Measurements from ENCODE around the gene CBX2.

CBX2 gene

DNA sequence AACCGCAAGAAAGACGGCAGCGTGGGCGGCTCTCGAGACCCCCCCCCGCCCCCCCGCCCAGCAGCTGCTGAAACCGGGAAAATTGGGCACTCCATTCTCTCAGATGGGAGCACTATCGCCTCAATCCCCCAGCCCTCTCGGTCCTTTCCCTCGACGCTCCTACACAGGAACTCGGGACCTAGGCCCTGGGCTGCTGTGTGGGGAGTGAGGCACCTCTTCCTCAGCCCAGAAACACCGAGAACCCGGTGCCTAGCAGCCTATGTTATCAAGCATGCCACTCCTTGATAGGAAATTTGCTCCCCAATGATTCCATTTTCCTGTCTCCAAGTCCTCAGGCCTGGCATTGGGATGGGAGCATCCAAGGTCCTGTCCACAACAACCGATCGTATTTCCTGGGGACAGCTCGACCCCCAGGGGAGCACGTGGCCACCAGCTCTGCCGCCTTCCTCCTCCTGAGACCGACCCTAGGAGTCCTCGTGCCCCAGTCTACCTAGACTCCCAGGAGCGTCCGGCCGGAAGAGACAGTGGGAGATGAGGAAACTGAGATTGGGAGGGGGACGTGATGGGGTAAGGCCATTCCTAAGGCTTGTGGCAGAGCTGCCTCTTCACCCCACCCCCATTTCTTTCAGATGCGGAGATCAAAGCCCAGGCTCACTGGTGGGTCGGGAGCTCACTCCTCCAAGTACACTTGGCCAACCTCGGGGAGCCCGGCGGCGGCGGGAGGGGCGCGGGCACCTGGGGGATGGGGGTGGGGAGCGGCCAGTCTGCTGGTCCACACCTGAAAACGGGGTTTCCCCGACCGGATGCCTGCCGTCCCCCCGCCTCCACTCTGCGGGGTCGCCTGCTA lies 36.4 kb downstream of the CBX2 start:
- DNase-seq = no peak

DNA sequence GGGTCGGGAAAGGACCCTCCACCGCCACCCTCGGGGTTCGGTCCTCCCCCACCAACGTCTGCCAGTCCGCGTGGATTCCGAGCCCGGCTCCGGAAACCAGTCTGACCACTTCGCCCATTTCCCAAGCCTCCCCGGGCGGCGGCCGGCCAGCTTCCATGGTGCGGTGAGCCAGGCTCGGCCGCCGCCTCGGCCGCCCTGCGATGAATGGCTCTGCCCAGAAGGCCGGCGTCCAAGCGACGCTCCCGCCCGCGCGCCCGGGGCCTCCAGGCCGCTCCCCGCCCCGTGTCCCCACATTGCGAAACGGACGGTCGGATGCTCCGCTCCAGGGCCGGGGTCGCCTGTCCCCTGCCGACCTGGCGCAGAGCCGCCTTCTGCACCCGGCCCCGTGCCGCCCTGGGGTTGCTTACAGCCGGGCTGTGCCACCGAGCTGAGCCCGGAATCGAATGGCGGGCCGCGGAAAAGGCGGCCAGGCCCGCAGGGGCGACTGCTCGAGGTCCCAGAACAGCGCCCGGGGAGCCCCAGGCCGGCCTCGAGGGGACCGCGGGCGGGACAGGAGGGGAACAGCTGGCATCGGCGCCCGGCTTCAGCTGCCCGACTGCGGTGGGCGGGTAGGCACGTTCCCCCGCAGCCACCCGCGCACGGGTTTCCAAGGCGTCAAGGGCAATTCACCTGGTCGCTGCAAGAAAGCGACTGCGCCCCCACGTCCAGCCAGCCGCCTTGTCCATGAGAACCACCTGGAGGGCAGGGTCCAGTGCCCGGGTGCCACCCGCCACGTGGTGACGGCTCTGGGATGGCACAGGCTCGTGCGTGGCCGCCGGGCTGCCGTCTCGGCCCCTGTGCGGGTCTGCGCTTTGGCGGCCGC lies 37.3 kb downstream of the CBX2 start:
- no peak for DNase-seq

DNA sequence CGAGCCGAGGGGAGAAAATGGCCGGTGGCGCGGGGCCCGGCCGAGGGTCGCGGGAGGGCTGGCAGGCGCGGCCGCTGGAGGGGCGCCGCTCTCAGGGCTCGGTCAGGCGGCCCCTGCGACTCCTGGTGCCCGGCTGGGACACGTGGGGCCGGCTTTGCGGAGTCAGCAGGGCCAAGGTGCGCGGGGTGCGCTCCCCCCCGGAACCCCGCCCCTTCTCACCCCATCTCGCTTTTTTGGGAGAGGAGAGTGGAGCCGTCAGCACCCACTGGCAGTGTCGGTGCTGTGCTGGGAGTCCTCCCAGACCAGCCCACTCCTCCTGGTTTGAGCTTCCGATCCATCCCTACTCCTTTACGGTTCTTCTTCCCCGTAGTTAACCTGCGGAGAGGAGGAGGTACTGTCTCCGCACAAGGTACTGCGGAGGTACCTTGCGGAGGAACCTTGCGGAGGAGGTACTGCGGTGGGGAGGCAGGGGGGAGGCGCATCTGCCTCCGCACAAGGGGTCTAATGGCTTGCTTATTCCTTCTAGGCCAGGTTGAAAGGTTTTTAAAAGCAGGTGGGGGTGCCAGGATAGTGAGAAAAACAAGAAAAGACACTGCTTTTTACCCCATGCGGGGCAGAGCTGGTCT lies 38.0 kb downstream of the CBX2 start:
- DNase-seq = no peak

DNA sequence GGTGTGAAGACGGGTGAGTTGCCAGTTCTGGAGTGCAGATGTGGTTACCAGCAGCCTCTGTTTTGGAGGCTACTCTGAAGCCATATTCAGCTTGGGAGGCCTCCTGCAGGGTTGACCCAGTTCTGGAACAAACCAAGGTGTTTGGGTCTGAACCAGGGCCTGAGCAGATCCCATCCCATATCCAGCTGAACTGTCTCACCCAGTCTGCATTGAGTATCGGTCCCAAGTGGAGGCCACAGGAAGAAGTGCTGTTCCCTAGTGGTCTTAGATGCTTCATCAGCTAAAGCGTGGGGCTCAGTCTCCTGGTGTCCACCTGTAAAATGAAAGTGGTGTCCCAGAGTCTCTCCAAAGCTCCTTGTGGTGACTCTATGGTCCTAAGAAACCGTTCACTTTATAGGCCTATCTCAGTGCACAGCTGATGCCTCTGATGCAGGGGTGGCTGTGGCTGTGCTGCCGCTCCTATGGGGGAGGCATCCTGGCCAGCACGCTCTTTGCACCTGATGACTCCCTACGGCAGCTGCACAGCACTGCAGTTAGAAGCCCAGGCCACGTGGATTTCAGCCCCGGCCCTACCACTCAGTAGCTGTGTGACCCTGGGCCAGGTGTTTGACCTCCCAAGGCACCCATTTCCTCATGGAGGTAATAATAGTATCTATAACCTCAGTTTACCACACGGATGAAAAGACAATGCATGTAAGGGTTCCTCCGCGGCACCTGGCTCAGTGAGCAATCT lies 40.2 kb downstream of the CBX2 start:
- DNase-seq = no peak

DNA sequence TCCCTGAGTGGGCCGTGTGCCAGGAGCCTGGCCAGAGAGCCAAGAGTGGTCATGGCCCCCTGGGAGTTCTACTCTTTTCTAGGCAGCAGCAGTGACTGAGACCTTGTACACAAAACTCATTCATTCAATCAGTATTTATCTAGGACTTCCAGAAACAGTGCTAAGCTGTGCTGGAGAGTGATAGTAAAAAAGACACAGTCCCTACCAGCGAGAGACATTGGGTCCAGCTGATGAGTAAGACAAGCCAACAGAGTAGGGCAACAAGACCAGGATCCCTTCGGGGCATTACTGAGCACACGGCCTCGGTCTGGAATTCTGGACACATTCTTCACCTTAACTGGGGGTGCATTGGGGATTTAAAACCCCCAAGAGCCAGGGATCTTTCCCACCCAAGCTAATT lies 41.1 kb downstream of the CBX2 start:
- DNase-seq = no peak

DNA sequence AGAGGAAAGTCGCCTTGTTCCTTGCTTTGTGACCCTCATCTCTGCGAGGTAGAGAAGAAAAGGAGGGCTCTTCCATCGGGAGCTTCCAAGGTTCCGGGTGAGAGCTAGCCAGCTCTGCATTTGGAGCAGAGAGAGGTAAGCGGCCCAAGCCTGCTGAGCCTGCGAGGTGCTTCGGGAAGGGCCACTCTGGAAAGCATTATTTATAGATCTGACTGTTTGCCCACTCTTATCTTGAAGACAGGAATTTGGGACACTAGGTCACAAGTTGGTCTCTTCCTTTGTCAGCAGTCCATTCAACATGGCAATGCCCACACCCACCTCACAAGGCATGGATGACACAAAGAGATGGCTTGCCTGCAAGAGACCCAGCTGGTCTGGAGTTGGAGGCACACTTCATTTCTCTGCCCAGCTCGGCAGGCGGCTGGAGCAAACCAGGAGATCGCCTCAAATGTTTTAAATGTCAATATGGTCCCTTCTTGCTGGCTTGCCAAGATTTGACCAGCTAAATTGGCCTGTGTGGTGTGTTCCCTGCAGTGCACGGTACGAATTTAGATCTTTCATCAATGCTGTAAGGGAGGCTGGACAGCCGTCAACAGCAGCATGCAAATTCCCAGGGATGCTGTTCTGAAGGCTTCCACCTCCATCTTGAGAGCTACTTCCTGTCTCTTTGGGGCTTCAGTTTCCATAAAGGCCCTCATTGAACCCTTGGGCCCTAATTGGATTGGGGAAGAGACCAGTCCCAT lies 41.8 kb downstream of the CBX2 start:
- DNase-seq = no peak

DNA sequence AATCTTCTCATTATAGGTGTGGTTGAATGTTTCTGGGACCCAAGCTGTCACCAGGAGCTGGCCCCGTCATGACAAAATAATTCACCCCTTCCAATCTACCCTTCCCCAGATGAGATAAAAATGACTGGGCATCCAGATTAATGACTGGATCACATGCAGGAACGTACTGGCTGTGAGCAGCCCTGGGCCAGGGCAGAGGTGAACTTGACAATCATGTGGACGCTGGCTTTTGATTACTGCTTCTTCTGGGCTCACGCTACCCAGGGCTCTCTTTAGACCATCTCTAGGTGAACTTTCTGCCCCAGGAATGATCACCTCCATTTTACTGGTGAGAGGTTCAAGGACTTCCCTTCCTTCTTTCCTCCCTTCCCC lies 43.0 kb downstream of the CBX2 start:
- DNase-seq = no peak

DNA sequence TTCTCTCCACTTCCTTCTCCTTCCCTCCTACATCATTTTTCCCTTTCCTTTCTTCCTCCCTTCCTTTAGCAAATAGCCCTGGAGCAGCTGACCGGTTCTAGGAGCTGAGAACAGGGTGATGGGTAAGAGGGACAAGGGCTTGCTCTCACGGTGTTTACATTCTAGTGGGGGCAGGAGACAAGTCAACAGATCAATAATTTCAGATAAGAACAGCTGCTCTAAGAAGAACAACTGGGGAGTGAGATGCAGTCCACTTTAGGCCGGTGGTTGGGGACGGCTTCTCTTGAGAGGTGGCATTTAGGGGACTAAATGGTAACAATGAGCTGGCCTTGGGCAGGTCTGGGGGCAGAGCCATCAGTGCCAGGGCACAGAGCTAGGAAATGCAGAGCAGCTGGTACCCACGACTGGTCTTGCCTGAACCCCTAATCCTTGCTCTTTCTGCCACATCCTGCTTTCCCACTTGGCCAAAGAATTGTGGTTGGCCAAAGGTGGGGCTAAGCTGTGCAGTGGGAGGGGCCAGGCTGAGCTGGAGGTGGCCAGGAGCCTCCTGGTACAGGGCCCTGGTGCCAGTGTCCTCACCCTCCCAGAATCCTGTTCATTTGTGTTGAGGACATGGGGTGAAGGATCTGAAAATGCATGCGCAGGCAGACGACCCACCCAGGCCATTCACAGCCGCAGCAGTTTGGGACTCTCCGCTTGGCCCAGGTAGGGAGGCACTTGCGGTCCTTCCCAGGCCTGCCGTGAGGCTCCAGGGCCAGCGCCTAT lies 43.6 kb downstream of the CBX2 start:
- no peak for DNase-seq

DNA sequence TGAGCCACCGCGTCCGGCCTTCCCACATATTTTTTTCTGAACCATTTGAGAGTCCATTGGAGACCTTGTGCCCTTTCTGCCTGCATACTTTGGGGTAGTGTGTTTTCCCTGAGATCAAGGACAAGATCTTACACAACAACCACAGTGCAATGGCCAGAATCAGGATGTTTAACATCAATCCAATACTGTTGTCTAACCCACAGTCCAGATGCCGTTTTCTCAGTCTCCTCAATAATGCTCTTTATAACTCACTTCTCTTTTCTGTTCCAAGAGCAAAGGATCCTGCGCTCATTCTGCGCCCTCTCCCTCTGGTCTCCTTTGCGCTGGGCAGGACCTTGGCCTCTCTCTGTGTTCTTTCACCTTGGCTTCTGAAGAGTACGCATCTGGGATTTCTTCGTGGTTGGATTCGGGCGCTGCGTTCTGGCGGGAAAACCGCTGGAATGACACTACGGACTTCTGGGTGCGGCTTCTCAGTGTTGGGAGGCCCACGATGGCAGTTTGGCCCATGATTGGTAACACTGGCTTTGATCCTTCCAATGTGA lies 44.7 kb downstream of the CBX2 start:
- DNase-seq = no peak

DNA sequence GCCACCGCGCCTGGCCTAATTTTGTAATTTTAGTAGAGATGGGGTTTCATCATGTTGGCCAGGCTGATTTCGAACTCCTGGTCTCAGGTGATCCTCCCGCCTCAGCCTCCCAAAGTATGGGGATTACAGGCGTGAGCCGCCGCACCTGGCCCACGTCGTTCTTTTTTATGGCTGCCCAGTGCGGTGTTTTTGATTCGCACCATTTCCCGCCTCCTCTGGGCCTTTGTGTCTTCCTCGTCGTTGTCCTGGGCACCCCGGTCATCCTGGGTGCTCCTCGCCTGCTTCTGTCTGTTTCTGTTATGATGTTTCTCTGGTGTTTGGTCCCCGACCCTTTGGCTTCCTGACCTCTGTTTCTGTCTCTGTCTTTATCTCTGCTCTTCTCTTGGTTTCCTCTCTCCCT lies 46.3 kb downstream of the CBX2 start:
- DNase-seq = no peak

DNA sequence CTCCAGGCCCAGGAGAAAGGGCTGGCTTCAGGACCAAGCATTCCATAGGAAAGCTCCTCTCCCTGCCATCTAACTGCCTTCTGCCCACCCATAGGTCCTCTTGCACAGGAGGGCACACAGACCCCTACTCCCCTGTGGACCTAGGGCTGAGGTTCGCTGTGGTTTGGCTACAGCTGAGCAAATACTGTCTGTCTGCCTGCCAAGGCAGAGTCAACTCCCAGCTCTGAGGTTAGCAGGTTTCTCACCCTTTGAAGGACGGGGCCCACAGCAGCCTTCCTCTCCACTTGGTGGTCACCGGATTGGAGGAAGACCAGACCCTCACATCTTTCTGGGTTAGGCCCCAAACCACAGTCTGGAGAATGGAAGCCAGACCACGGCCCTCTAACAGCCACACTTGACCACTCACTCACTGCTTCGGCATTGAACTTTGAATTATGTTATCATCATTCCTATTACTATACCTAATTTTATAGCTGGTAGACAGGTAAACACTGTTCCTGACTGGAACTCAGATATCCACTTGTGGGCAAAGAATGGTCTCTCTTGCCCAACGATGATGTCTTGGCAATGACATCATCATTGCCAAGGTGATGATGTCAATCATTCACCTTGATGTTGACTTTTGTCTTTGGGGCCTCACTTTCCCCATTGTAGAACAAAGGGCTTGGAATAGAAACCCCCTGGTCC lies 47.1 kb downstream of the CBX2 start:
- no peak for DNase-seq

DNA sequence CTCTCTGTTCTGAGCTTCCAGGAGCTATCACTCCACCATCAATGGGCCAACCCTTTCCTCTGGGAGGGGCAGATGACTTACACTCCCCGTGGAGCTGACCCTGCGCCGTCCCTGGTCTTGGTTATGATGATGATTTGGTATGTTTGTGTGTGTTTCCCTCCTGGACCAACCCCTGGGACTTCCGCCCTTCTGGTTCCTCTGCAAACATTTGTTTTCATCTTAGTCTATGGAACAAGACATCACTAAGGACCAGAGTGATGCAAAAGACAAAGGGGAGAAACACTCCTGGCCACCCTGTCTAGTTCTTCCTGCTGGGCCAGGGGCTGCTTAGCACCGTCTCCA lies 47.6 kb downstream of the CBX2 start:
- no peak for DNase-seq

DNA sequence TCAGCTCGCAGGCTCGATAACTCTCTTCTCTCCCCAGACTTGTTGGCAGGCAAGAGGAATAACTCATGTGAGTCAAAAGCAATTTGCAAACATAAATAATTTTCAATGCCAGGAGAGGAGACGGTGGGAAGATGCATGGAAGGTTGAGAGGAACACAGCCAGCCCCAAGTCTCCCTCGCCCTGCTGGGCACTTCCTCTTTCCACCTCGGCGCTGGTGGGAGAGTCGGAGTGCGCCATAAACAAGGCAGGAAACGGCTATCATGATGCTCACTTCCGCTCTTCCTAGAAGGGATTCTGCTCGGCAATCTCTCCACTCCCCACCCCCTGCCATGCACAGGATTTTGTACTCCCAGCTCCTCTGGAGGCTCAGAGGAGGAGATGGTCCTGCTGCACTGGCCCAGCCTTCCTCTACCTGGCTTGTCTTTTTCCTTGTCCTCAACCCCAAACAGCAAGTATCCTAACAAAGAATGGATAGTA lies 48.3 kb downstream of the CBX2 start:
- peak; percentile 41 for DNase-seq

DNA sequence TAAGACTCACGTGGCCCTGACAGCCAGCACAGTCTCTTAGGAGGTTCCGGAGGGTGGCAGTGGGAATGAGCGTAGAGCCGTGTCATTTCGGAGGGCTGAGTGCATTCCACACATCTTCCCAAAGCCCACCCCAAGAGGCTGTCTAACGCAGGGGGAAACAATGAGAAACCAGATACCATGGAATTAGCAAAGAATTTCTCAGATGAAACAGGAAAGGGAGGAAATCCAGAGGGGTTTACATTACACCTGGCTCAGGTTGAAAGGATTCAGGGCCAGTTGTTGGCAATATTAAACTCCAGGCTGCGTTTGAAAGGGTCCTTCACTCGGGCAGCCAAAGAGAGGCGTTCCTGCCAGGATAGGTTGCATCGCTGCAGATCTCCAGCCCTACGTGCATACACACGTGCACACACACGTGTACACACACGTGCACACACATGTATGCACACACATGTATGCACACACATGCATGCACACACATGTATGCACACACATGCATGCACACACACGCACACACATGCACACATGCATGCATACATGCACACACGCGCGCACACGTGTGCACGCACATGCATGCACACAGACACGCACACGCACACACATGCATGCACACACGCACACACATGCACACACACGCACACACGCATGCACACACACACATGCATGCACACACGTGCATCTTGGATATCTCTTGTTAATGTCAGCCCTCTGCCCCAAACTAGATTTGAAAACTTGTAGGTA lies 49.1 kb downstream of the CBX2 start:
- DNase-seq = no peak

DNA sequence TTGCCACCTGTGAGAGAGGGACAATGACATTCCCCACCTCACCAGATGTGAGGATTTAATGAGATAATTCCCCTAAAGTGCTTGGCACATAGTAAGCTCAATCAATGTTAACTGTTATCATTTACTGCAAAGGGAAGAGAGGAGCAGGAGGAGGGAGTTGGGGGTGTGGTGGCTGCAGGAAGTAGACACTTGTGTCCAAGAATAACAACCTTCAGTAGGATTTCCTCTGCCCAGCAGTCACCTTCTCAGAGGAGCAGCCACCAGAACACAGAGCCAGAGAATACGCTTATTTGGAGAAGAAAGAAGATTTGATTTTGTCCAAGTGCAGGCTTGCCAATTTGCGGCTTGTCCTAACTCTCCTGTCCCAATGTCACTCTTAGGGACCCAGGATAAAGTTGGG lies 51.1 kb downstream of the CBX2 start:
- DNase-seq = no peak

DNA sequence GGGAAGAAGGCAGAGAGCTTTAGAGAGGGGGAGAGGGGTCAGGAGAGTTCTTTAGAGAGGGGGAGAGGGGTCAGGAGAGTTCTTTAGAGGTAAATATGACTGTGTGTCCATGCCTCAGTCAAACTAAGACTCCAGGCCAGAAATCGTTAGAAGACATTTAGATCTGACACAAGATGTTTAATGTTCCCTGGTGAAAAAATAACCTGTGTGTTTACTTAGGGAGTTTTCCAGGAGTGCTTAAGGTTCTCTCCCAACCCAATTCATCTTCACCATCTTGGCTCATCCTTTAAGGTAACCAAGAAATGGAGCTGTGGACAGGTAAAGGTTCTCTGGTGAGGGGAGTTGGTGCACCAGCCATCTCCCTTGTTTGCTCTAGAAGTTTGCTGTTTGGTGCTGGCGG lies 51.5 kb downstream of the CBX2 start:
- DNase-seq = no peak

DNA sequence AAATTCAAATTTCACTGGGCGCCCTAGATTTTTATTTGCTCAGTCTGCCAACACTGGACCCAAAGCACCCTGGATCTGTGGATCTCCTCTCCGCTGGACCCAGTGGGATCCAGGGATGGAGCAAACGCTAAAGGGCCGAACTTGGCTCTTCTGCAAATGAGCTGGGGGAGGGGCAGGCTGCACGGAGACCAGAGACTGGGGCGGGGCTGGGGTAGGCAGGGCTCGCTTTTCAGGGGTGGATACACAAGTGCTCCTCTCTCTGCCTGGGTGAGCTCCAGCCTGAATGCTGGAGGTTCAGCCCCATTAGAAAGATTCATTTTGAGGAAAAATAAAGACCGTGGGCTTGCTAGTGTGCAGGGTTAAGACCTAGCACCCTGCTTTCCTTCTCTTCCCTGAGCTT lies 52.4 kb downstream of the CBX2 start:
- no peak for DNase-seq

DNA sequence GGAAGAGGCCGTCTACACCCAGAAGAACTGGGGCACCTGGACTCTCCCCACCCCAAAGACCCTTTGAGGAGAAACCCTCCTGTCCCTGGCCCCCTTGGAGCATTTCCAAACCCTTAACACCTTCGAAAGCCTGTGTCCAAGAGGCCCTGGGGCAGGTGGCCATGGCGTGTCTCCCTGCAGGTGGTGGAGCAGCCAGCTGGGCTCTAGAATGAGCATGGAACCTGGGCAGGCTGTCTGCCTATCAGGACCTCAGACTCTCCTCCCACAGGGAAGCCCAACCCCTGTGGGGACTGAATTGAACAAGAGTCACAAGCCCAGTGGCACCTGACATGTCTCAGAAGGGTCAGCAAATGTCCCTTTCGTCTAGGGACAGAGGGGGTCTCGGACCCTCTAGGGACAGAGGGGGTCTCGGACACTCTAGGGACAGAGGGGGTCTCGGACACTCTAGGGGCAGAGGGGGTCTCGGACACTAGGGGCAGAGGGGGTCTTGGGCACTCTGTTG lies 52.9 kb downstream of the CBX2 start:
- no peak for DNase-seq
